Suppressor macrophage treated with lipopolysaccharide for 4 hours (primary cell): ENCODE measurements around the gene ADAMTS15.
A peak's percentile ranks its signal among the peaks of the same experiment; 100 is the strongest.

Experiments
- DNase-seq: peaks from one replicate; pipeline ENCODE4 v3.0.0-alpha.2; 2020

Gene ADAMTS15

DNA sequence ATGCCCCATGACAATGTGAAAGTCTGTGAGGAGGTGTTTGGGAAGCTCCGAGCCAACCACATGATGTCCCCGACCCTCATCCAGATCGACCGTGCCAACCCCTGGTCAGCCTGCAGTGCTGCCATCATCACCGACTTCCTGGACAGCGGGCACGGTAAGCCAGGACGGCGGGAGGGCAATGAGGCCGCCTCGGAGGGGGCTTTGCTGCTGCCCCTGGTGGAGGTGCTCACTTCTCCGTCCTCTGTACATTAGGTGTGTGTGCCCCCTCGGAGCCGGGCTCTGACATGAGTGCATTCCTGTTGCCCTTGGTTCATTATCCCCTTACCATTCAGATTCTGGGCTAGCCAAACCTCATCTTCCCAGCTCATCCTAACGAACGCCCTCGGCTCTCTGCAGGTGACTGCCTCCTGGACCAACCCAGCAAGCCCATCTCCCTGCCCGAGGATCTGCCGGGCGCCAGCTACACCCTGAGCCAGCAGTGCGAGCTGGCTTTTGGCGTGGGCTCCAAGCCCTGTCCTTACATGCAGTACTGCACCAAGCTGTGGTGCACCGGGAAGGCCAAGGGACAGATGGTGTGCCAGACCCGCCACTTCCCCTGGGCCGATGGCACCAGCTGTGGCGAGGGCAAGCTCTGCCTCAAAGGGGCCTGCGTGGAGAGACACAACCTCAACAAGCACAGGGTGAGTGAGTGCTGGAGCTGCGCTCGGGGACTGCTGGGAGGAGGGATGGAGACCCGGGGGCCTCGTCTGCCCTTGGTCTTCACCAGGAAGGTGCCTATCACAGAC is 13.8 kb downstream of the ADAMTS15 start:
- DNase-seq = no peak

DNA sequence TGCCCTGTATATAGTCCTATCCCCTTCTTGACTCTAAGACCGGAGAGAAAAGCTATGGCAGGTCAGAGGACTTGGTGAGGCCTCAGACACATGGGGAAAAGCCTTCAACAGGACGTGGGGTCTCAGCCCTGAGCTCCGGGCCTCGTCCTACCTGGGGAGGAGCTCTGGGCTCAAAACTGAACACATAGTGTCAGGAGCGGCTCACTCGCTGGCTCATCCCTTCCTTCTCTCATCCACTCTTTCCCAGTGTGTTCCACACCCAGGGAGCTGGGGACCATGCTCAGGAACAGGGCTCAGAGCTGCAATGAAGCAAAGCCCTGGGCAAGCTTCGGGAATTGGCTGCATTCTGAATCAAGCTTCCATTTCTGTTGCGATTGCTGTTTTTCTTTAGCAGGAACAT is 14.5 kb downstream of the ADAMTS15 start:
- DNase-seq = no peak

DNA sequence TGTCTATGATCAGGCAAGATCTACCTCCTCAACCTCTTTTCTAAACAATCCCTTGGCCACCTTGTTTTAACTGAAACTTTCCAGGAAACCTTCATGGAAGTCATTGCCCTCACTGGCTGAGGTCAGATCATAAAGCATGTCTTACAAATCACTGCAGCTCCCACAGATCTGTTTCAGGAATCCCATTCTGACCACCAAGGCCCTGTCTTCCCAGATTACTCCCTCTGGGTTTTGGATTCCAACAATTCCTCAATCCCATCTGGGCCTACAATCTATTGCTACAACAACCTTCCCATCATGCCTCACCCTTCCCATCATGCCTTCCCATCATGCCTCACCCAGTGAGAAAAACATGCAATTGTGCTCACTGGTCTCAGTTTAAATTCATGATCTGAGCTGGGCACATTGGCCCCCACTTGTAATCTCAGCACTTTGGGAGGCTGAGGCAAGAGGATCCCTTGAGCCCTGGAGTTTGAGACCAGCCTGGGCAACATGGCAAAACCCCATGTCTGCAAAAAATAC is 15.9 kb downstream of the ADAMTS15 start:
- no peak for DNase-seq

DNA sequence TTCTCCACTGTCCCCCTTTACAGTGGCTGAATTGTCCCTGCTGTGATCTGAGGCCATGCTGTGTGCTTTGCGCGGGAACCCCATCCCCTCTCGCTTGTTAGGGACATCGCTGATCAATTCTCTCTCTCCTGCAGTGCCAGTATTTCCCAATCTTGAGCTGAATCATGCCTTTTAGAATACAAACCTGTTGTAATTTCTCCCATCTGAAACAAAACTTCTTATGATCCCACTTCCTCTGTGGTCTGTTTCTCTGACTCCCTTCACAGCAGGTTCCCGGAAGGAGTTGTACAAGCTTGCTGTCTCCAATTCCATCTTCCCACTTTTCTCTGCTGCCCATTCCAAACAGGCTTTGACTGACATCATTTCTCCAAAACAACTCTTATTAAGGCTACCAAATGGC is 16.8 kb downstream of the ADAMTS15 start:
- peak; percentile 6 for DNase-seq

DNA sequence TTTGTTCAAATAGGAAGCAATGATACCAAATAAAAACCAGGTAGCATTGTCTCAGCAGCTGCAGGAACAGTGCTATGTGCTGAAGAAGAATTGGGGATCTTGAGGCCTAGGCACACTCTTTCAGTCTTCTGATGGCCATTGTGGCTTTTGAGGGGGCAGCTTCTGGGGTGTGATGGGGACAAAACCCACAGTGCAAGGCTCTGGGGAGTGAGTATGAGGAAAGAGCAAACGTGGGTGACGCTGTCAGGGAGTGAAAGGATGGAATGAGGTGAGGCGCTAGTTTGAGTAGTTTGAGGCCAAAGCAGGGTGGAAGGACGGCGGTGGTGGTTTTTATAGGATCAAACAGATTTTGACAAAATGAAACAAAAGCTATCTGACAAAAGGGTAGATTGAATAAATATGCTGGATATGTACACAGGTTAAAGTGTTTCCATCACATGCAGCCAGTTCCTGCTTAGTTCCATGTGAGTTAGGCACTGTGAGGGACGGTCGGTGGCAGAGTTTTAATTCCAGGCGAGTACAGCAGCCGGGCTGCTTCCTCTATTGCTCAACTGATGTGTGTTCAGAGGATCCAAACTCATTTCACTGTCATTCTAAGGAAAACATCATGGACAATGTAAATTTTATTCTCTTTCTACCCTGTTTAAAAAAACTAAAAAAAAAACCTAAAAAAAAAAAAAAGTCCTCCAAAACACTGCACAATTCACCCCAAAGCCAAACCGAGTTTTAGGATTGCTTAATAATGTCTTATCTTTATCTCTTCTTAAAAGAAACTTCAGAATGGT is 18.9 kb downstream of the ADAMTS15 start:
- no peak for DNase-seq

DNA sequence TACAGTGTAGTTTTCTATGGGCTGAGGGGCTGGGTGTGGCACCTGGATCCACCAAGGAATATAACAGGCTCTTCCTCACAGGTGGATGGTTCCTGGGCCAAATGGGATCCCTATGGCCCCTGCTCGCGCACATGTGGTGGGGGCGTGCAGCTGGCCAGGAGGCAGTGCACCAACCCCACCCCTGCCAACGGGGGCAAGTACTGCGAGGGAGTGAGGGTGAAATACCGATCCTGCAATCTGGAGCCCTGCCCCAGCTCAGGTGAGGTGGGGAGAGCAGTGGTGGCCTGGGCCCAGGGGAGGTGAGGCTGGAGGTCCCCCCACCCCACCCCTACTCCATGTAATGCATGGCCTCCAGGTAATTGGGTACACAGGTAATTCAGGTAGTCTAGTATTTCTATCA is 20.7 kb downstream of the ADAMTS15 start:
- DNase-seq = no peak

DNA sequence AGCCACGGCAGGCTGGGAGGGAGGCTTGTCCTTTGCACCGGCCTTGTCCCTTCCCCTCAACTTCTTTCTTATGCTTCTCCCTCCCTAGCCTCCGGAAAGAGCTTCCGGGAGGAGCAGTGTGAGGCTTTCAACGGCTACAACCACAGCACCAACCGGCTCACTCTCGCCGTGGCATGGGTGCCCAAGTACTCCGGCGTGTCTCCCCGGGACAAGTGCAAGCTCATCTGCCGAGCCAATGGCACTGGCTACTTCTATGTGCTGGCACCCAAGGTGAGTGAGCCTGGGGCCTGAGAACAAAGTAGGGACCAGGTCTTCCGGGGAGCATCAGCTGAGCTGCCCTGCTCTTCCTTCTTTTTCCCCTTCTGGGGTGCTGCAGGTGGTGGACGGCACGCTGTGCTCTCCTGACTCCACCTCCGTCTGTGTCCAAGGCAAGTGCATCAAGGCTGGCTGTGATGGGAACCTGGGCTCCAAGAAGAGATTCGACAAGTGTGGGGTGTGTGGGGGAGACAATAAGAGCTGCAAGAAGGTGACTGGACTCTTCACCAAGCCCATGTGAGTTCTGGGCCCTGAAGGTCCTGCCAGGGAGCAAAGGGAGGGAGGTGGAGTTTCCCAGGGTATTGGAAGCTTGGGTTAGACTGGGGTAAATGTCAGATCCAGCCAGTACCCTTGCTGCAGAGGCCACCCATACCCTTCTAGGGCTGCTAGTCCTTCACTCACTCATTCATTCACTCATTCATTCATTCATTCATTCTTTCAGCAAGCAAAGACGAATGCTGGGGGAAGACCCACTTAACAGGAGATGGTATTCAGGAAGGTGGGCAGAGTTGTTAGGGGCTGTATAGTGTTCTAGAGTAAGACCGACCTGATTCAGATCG is 22.6 kb downstream of the ADAMTS15 start:
- DNase-seq = no peak

DNA sequence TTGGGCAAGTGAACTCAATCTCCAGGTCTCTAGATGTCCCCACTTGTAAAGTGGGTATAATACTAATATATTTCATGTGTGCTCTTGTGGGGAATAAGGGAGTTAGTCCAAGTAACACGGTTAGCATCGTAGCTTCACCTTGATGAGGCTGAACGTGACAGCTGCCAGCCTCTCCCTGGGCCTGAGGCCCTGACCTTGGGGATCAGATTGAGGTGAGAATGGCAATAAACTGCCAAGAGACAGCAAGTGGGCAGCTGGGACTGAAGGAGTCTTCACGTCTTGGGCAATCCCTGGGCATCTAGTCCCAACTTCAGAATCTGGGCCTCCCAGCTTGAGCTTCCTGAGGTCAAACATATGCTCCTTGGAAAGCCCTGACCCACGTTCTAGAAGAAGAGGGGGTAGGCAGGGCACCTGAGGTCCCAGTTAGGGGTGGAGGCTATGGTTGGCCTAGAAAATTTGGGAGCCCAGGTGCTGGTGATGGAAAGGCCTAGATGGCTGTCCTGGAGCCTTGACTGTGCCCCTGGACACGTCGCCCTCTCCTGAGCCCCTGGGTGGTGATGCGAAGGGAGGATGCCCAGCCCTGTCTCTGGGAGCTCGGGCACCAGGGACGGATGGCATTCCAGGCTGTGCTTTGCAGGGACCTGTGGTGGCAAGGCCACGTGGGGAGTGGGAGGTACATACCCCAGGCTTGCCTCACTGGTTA is 23.4 kb downstream of the ADAMTS15 start:
- no peak for DNase-seq

DNA sequence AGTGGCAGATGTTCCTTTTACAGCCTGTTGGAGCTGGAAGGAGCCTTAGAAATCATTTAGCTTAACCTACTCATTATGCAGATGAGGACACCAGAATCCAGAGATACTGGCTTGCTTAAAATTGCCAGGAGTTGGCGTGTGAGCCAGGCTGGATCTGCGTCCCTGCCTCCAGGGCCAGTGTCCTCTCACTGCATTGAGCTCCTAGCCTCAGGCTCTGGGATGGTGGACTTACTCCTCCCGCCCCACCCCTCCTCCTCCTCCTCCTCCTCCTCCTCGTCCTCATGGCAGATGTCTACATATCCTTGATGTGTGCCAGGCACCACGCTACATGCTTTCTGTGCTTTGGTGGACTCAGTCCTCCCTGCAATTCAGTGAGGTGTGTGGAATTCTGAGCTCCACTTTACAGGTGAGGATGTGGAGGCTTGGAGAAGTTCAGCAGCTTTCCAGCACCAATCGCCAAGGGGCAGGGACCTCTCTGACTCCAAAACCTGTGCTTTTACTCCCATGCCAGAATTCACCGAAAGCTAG is 24.1 kb downstream of the ADAMTS15 start:
- no peak for DNase-seq

DNA sequence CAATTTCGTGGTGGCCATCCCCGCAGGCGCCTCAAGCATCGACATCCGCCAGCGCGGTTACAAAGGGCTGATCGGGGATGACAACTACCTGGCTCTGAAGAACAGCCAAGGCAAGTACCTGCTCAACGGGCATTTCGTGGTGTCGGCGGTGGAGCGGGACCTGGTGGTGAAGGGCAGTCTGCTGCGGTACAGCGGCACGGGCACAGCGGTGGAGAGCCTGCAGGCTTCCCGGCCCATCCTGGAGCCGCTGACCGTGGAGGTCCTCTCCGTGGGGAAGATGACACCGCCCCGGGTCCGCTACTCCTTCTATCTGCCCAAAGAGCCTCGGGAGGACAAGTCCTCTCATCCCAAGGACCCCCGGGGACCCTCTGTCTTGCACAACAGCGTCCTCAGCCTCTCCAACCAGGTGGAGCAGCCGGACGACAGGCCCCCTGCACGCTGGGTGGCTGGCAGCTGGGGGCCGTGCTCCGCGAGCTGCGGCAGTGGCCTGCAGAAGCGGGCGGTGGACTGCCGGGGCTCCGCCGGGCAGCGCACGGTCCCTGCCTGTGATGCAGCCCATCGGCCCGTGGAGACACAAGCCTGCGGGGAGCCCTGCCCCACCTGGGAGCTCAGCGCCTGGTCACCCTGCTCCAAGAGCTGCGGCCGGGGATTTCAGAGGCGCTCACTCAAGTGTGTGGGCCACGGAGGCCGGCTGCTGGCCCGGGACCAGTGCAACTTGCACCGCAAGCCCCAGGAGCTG is 24.8 kb downstream of the ADAMTS15 start:
- no peak for DNase-seq

DNA sequence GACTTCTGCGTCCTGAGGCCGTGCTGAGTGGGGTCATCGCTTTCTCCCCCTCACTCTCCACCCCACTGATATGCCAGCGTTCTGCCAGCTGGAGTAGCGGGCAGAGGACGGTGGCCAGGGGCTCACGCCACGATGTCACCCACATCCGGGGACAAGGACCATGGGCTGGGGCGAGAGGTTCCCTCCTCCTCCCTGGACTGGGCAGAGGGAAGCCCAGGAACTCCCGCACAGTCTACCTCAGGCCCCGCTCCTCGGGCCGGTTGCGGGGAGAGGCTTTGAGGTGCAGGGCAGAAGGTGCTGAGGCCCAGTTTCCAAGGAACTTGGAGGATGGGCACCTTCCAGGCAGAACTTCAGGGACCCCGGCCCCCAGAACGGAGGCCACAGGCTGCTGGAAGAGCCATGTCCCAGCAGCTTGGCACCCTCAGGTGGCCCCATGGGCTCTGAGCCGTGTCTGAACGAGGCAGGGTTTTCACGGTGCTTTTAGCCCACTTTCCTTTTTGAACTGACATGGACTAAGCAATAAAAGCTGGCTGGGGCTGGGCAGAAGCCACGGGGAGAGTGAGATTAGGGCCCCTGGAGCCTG is 25.4 kb downstream of the ADAMTS15 start:
- no peak for DNase-seq

DNA sequence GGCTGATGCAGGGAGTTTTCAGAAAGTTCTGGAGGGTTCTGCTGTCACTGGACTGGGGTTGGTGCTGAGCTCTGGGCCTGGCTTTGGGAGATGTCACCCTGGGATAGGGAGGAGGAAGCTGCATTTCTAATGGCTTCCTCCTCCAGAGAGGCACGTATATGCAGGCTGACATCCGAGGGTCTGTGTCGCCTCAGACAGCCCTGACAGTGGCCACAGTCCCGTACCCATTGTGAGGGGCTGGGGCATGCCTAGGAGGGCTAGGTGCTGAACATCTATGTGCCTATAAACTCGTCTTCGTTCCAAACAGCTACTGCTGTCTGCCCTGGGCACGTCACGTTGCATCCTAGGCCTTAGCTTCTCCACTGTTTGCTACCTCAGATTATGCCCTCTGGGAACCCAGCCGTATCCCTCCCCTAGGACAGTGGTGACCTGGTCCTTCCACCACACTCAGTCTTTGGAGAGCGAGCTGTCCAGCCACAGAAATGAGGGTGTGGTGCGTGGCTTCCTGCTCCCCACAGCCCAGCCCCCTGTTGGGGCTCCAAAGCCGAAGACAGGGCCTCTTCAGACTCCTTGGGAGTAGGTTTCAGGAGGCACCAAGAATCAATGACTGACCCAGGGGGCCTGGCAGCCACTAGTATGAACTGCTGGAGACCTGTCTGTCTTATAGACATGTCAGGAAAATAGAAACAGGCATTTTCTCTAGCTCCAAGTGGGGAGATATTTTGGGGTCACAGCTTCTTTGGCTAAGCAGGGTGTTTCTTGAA is 26.4 kb downstream of the ADAMTS15 start:
- DNase-seq = no peak

DNA sequence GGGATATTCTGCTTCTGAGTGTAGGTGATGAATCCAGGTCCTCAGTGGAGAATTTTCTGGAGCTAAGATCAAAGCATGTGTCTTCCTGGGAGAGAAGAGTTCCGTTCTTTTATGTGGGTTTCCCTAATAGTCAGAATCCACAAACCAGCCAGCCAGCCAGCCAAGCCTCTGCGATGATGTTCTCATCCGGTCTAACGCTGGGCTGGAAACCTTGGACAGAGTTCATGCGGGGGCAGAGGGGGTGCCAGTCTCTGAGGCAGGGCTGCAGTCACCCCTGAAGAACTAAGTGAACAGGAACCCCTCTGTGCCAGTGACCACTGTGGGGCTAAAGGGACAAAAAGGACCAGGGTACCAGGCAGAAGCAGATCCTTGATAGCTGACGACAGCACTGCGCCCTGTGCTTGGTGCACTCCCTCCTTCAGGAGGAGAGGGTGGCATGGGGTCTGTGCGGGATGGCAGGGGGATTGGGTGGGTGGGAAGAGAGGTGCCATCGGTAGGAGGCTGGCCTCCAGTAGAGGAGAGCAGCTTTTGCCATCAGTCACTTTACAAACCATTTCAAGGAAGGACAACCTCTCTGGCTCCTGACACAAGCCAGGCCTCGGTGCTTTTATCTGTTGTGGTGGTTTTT is 27.1 kb downstream of the ADAMTS15 start:
- no peak for DNase-seq

DNA sequence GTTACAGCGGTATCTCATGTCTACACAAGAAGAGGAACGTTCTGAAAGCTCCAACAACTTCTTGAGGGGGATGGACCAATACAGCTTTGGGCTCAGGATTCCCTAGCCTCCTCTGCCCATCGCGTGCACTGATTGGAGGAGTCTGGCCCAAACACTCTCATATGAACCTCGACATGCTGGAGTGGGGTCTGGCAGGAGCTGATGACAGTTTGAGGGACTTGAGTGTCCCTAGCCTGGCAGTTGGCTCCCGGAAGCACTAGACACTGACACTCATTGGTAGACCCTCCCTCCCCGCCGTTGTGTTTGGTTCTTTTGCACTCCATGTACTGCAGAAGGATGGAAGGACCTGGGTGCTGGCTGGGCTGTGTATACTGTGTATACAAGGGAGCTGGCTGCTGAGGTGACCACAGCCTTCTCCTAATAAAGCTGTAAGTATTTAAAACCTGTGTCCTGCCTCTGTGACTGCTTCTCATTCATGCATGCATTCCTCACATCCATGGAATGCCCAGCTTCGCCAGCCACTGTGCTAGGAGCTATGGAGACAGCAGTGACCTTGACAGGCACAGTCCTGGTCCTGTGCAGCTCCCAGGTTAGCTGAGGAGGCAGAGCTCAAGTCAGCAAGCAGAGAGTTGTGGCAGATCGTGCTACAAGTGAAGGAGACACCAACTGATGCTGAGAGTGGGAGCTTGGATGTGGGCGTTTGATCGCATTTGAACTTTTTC is 27.9 kb downstream of the ADAMTS15 start:
- no peak for DNase-seq

DNA sequence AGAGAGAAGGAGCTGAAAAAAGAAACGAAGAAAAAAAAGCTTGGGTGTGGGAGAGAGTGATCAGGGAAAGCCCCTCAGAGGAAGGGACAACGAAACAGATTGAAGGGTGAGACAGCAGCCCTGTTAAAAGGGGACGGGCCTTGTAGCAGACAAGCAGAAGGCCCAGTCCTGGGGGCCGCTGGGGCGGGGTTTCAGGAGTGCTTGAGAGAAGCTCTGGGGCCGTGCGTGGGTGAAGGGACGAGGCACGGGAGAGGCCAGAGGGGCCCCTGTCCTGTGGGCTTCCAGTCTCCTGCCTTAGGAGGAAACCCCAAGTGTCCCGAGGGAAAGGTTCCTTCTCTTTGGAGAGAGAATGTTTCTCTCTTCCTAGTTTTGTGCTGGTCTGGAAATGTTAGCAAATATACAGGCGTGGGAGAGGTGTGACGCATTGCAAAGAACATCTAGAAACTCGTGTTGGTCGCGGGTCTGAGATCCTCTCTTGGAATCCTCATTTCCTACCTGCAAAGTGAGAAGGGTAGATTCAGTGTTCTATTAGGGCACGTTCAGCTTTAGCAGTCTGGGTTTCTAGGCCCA is 28.6 kb downstream of the ADAMTS15 start:
- DNase-seq = no peak

DNA sequence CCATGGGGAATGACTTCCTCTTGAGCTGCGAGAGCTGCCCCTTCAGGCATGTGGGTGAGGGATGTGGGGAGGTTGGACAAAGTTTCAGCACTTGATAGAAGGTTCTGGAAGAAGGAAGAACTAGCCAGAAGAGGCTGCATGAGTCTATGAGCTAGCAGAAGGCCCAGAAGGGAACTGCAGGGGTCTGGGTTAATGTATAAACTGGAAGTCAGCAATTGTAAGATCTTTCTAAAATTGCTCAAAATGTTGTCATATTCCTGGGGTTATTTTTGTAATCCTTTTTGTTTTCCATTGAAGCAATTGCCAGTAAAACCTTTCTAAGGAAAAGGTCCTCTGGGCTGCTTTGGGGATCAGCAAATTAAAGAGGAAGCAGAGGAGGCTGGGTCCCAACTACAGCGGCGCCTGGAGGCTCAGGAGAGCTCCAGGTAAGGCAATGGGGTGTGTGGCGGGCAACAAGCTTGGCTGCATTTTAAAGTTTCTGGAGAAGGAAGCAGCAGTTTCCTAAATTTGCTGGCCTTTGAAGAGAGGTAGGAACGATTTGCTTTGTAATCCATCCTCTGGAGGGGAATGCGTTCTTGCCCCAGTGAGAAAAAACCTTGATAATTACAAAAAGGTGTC is 29.2 kb downstream of the ADAMTS15 start:
- DNase-seq = no peak

DNA sequence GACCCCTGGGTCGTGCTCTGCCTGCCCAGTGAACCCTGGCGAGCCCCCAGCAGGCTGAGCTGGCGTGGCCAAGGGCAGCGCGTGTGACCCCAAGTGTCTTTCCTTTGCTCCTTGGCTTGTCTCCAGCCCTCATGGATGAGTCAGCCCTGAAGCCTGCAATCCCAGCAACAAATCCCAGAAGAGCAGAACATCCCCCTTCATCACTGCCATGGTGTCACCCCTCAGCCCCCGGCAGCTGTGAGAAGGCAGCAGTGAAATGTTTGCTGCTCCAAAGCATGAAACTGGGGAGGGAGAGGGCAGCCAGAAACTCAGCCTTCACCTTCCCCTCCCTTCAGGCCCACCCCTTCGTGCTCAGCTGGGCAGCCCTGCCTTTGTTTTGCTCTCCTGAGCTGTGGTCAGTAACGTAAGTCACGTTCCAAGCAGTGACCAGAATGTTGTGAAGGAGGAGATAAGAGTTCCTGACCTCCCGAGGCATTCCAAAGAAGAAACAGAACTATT is 29.8 kb downstream of the ADAMTS15 start:
- no peak for DNase-seq

DNA sequence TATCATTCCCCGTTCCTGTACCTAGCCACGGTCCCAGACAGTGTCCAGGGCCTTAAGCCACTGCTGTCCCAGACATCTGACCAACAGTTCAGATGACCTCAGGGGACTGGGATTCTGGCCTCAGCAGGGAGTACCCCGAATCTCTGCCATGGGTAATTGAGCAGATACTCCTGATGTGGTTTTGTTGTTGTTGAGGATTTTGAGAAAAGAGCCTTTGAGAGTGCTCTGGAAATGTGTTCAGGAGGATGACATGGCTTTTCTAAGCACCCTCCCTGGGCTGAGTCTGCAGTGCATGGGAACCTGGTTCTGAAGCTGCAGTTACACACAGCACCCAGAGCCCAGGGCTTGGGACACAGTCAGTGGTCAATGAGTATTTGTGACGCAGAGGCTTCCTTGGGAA is 30.4 kb downstream of the ADAMTS15 start:
- no peak for DNase-seq
